ENCODE data around the gene ATP6V0A4. TPM values are rescaled to one million over a fixed set of nuclear protein-coding genes. Genes with fewer than 3 reads are reported as not detected.

The ATP6V0A4 gene
- total RNA-seq, 1 experiment from 2014 or later = not detected

DNA sequence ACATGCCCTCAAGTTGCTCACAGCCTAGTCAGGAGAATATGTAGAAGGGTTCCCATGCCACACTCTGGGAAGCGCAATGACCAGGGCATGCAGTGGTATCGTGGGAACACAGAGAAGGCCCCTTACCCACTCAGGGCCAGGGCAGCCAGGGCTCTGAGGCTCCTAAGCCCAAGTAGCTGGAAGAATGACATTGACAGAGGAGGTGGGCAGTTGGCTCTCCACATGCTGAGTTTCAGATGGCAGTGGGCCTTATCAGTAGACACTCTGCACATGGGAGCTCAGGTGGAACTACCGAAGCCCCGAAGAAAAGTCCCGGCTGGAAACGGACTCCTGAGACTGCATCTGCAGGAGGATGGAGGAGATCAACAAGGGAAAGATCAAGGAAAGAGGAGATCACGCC, 81.1 kb downstream of the ATP6V0A4 start:
- ChIA-PET CTCF (no interaction called here), POLR2A (no interaction called here), RAD21 (ENCODE audit: low non-redundant PET in 1 of 2, low total read pairs in 2 of 2, uncharacterized antibody in 2 of 2, unreplicated experiment in 2 of 2) (no interaction called here)
- Histone ChIP-seq H3K9me3 (ENCODE audit: control insufficient read depth in 1 of 2, insufficient read depth in 1 of 2, low read depth in 1 of 2, low read length in 2 of 2) (no peaks in the 10 kb centered on the region), H3K4me2 (ENCODE audit: low read length) (no peak overlapping the region), H3K27me3 (ENCODE audit: insufficient read depth, low read length) (no peaks in the 10 kb centered on the region), H3K27ac (ENCODE audit: low read depth, low read length) (no peak overlapping the region), H3K4me1 (ENCODE audit: control insufficient read depth in 1 of 2, insufficient read depth in 2 of 2, low read length in 2 of 2) (no peaks in the 10 kb centered on the region), H3K9ac (ENCODE audit: low read length) (no peak overlapping the region), H3K9me2 (ENCODE audit: insufficient read depth) (no peaks in the 10 kb centered on the region), H2AFZ (ENCODE audit: low read depth, low read length, poor library complexity, severe bottlenecking) (no peak overlapping the region), H3K4me3 (replicated peaks in 1 of 2; ENCODE audit: low read depth in 1 of 2, low read length in 2 of 2) (no peak overlapping the region), H4K20me1 (ENCODE audit: insufficient read depth) (no peaks in the 10 kb centered on the region), H3K36me3 (ENCODE audit: control insufficient read depth in 1 of 2, insufficient read depth in 2 of 2, low read length in 2 of 2) (no peaks in the 10 kb centered on the region), H3K79me2 (ENCODE audit: insufficient read depth, low read length) (no peaks in the 10 kb centered on the region)
- no TSS peak for BruUV-seq (replicated peaks)
- intact Hi-C loops (cut with micrococcal nuclease) = no loop called here
- DNase-seq (ENCODE audit: low read depth, low spot score) (no peak), ATAC-seq (no peak)
- TF ChIP-seq SRF (IDR thresholded peaks at IDR 0.05; ENCODE audit: low read depth) (no peak), ELF1 (IDR thresholded peaks at IDR 0.05; ENCODE audit: borderline replicate concordance, low read depth) (no peak), CBX3 (IDR thresholded peaks at IDR 0.05; ENCODE audit: low read depth) (no peak), ZNF274 (IDR thresholded peaks at IDR 0.05; ENCODE audit: low read depth, low read length) (no peak), MAX (IDR thresholded peaks at IDR 0.05) (no peak), POLR2A (IDR thresholded peaks at IDR 0.05; ENCODE audit: borderline replicate concordance, extremely low read depth, insufficient read depth, insufficient read length) (no peak), FOSL1 (IDR thresholded peaks at IDR 0.05; ENCODE audit: low read depth) (no peak), CEBPB (IDR thresholded peaks at IDR 0.05; ENCODE audit: low read depth) (no peak), EZH2 (IDR thresholded peaks at IDR 0.05) (no peak), EZH2phosphoT487 (IDR thresholded peaks at IDR 0.05; ENCODE audit: borderline replicate concordance) (no peak), SIN3A (IDR thresholded peaks at IDR 0.05; ENCODE audit: low read depth) (no peak), JUND (IDR thresholded peaks at IDR 0.05) (no peak), RAD21 (IDR thresholded peaks at IDR 0.05; ENCODE audit: low read depth) (no peak), SP1 (IDR thresholded peaks at IDR 0.05; ENCODE audit: low read depth) (no peak), TCF7L2 (IDR thresholded peaks at IDR 0.05; ENCODE audit: borderline replicate concordance, extremely low read depth, insufficient read depth, insufficient read length) (no peak), YY1 (IDR thresholded peaks at IDR 0.05; ENCODE audit: extremely low read depth, insufficient replicate concordance, low read depth, low read length) (no peak), ZFX (IDR thresholded peaks at IDR 0.05) (no peak), POLR2AphosphoS5 (IDR thresholded peaks at IDR 0.05; ENCODE audit: low read depth, low read length) (no peak)
- TF ChIP-seq, protein P1, sequence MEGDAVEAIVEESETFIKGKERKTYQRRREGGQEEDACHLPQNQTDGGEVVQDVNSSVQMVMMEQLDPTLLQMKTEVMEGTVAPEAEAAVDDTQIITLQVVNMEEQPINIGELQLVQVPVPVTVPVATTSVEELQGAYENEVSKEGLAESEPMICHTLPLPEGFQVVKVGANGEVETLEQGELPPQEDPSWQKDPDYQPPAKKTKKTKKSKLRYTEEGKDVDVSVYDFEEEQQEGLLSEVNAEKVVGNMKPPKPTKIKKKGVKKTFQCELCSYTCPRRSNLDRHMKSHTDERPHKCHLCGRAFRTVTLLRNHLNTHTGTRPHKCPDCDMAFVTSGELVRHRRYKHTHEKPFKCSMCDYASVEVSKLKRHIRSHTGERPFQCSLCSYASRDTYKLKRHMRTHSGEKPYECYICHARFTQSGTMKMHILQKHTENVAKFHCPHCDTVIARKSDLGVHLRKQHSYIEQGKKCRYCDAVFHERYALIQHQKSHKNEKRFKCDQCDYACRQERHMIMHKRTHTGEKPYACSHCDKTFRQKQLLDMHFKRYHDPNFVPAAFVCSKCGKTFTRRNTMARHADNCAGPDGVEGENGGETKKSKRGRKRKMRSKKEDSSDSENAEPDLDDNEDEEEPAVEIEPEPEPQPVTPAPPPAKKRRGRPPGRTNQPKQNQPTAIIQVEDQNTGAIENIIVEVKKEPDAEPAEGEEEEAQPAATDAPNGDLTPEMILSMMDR (IDR thresholded peaks at IDR 0.05 in 2 of 3, conservative IDR thresholded peaks at IDR 0.05 in 1 of 3; ENCODE audit: borderline replicate concordance in 1 of 3, insufficient read depth in 1 of 3, low read depth in 2 of 3, low read length in 2 of 3) = no peak
- TF ChIP-seq, protein P2, sequence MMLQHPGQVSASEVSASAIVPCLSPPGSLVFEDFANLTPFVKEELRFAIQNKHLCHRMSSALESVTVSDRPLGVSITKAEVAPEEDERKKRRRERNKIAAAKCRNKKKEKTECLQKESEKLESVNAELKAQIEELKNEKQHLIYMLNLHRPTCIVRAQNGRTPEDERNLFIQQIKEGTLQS (IDR thresholded peaks at IDR 0.05) = no peak
